ENCODE data around the gene NDUFS3.
"Not testable (repeated sequence)": the region's sequence is repeated elsewhere in the genome, so short reads cannot be mapped to it uniquely, and the experiment has no call there.

NDUFS3 gene

DNA sequence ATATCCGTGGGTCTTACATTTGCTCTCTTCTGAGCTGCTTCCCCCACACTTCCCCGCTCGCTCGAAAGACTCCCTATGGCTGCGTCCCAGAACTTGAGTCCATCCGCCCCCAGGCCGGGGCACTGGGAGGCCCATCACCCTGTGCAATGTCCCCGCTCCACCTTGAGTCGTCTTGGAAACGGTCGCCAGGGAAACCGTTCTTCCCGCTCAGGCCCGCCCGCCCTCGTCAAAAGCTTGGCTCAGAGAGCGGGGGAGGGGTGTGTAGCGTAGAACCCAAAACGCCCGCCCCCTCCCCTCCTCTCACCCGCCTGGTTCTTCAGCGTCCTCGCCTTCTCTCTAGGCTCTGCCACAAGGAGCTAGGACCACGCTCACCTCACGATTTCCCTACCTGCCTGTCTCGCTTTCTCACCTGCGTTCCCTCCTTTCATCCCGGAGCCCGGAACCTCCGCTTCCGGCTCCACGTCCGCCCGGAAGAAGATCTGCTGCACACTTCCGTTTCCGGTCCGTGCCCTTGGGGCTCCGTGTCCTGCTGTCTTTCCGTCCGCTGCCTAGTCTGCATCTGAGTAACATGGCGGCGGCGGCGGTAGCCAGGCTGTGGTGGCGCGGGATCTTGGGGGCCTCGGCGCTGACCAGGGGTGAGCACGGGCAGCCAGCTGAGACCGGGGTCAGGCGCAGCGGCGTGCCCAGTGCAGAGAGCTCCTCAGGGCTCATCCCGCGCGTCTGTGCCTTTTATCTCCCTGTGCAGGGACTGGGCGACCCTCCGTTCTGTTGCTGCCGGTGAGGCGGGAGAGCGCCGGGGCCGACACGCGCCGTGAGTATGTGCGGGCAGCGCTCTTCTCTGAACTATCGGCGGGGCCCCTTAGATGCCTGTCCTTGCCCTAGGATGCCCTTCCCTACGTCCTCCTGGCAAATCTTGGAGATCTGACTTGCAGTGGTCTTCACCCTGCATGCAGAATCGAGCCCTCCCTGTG is at the start of gene NDUFS3, which contains the start of gene KBTBD4:
Gene NDUFS3 (plus strand): TSS at position 551 of the 971 bp plus-strand sequence. CDS start 18 bp downstream, at position 569.
Gene KBTBD4 (minus strand): TSS at position 447 of the 971 bp plus-strand sequence. CDS start 19 bp downstream, at position 428.
- Histone ChIP-seq H3F3A (ENCODE audit: low read depth) (no peaks in the 10 kb centered on the region), H2AFZ (ENCODE audit: low read length) (peak within 1 kb of the TSS; percentile 60; the same call in 1 of the 2 replicates), H3K36me3 (ENCODE audit: insufficient read depth, low read length) (peaks cover 26% of the 10 kb centered on the region; the same call in 1 of the 2 replicates), H3K9me3 (ENCODE audit: insufficient read depth, low read depth, low read length) (no peaks in the 10 kb centered on the region), H3K4me1 (ENCODE audit: insufficient read depth, low read length, poor library complexity, severe bottlenecking) (peaks cover 48% of the 10 kb centered on the region), H3K9me2 (replicated peaks; ENCODE audit: low read depth, low read length) (no peaks in the 10 kb centered on the region), H4K20me1 (ENCODE audit: insufficient read depth, low read length, poor library complexity, severe bottlenecking) (peaks cover 27% of the 10 kb centered on the region), H3K9ac (ENCODE audit: low read depth, low read length, poor library complexity, severe bottlenecking) (peak within 1 kb of the TSS; percentile 90), H3K4me3 (ENCODE audit: low read length, poor library complexity, severe bottlenecking) (peak within 1 kb of the TSS; percentile 97), H3K27me3 (ENCODE audit: insufficient read depth, low read length, poor library complexity, severe bottlenecking) (no peaks in the 10 kb centered on the region), H3K79me2 (ENCODE audit: insufficient read depth, low read length) (peaks cover 80% of the 10 kb centered on the region), H3K4me2 (ENCODE audit: low read depth, low read length, poor library complexity, severe bottlenecking) (peak within 1 kb of the TSS; percentile 90)
- TF ChIP-seq EZH2phosphoT487 (IDR thresholded peaks at IDR 0.05; ENCODE audit: borderline replicate concordance), result no peak
- TF ChIP-seq, protein P1, sequence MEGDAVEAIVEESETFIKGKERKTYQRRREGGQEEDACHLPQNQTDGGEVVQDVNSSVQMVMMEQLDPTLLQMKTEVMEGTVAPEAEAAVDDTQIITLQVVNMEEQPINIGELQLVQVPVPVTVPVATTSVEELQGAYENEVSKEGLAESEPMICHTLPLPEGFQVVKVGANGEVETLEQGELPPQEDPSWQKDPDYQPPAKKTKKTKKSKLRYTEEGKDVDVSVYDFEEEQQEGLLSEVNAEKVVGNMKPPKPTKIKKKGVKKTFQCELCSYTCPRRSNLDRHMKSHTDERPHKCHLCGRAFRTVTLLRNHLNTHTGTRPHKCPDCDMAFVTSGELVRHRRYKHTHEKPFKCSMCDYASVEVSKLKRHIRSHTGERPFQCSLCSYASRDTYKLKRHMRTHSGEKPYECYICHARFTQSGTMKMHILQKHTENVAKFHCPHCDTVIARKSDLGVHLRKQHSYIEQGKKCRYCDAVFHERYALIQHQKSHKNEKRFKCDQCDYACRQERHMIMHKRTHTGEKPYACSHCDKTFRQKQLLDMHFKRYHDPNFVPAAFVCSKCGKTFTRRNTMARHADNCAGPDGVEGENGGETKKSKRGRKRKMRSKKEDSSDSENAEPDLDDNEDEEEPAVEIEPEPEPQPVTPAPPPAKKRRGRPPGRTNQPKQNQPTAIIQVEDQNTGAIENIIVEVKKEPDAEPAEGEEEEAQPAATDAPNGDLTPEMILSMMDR (conservative IDR thresholded peaks at IDR 0.05; ENCODE audit: low read length), result no peak

DNA sequence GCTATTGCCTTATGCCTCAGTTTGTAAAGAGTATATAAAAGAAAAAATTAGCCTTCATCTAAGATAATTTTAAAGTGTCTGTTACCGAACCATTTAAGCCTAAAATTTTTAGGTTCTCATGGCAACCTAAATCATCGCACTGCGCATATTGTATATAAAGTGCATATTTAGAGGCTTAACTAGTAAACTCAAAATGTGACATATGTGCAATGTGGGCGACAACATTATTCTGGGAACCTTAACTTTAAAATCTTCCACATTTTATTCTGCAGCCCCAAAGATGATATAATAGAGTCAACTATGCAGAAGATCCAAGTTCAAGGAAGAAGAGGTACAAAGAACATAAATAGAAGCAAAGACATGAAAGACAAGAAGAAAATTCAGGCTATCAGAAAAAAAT is 48.9 kb upstream of the NDUFS3 start:
- Histone ChIP-seq H3K79me2 (ENCODE audit: insufficient read depth, low read length) (peaks cover 100% of the 10 kb centered on the region), H4K20me1 (ENCODE audit: insufficient read depth, low read length, poor library complexity, severe bottlenecking) (peaks cover 97% of the 10 kb centered on the region)

DNA sequence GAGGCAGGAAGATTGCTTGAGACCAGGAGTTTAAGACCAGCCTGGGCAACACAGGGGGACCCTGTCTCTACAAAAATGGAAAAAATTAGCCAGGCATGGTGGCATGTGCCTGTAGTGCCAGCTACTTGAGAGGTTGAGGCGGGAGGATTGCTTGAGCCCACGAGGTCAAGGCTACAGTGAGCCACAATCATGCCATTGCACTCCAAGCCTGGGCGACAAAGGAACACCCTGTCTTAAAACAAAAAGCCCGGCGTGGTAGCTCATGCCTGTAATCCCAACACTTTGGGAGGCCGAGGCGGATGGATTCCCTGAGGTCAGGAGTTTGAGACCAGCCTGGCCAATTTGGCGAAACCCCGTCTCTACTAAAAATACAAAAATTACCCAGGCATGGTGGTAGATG is 48.2 kb upstream of the NDUFS3 start:
- H2AFZ ChIP-seq (ENCODE audit: low read length); H3K4me2 ChIP-seq (ENCODE audit: low read depth, low read length, poor library complexity, severe bottlenecking); H3K9me3 ChIP-seq (ENCODE audit: insufficient read depth, low read depth, low read length); H3F3A ChIP-seq (ENCODE audit: low read depth); H3K4me1 ChIP-seq (ENCODE audit: insufficient read depth, low read length, poor library complexity, severe bottlenecking); H3K4me3 ChIP-seq (ENCODE audit: low read length, poor library complexity, severe bottlenecking); H3K9ac ChIP-seq (ENCODE audit: low read depth, low read length, poor library complexity, severe bottlenecking); H3K27me3 ChIP-seq (ENCODE audit: insufficient read depth, low read length, poor library complexity, severe bottlenecking); H3K9me2 ChIP-seq (replicated peaks; ENCODE audit: low read depth, low read length): not testable (repeated sequence)
- Histone ChIP-seq H3K36me3 (ENCODE audit: insufficient read depth, low read length) (peaks cover 39% of the 10 kb centered on the region; the same call in 1 of the 2 replicates), H3K79me2 (ENCODE audit: insufficient read depth, low read length) (peaks cover 100% of the 10 kb centered on the region), H4K20me1 (ENCODE audit: insufficient read depth, low read length, poor library complexity, severe bottlenecking) (peaks cover 93% of the 10 kb centered on the region)

More for the DNA sequence above, 48.9 kb upstream of the NDUFS3 start:
- H3K4me1 ChIP-seq (ENCODE audit: insufficient read depth, low read length, poor library complexity, severe bottlenecking), result peaks cover under 1% of the 10 kb centered on the region
- H3F3A ChIP-seq (ENCODE audit: low read depth), result no peaks in the 10 kb centered on the region
- H3K27me3 ChIP-seq (ENCODE audit: insufficient read depth, low read length, poor library complexity, severe bottlenecking), result no peaks in the 10 kb centered on the region
- no peaks in the 10 kb centered on the region for H3K9me3 ChIP-seq (ENCODE audit: insufficient read depth, low read depth, low read length)
- no peak overlapping the region for H3K4me2 ChIP-seq (ENCODE audit: low read depth, low read length, poor library complexity, severe bottlenecking)
- H3K36me3 ChIP-seq (ENCODE audit: insufficient read depth, low read length), result peaks cover 43% of the 10 kb centered on the region; the same call in 1 of the 2 replicates
- no peak overlapping the region for H3K9ac ChIP-seq (ENCODE audit: low read depth, low read length, poor library complexity, severe bottlenecking)
- no peaks in the 10 kb centered on the region for H3K9me2 ChIP-seq (replicated peaks; ENCODE audit: low read depth, low read length)
- no peak for TF ChIP-seq EZH2phosphoT487 (IDR thresholded peaks at IDR 0.05; ENCODE audit: borderline replicate concordance)
- TF ChIP-seq, protein P1 (conservative IDR thresholded peaks at IDR 0.05; ENCODE audit: low read length), result no peak
- no peak overlapping the region for H2AFZ ChIP-seq (ENCODE audit: low read length)
- no peak overlapping the region for H3K4me3 ChIP-seq (ENCODE audit: low read length, poor library complexity, severe bottlenecking)
